WTC11 (cell line): ENCODE data around the gene FAM53B. TPM values are rescaled to one million over a fixed set of nuclear protein-coding genes. Genes with fewer than 3 reads are reported as not detected.

Source experiments
- ATAC-seq: fragments of 200-7000 bp; cut with Tn5 transposase; 2 replicates; pipeline ENCODE4 v1.10.0; 2021; ENCODE audit warnings: mild to moderate bottlenecking, moderate library complexity
- CTCF ChIA-PET: fragments of 300-600 bp; sonication (Branson Sonifier 250); formaldehyde crosslinking; loops from one replicate; lab custom pipeline; 2021; ENCODE audit warnings: antibody characterized with exemption; lab: Charles Lee
- POLR2A ChIA-PET: fragments of 350-600 bp; sonication (Branson Sonifier 250); formaldehyde crosslinking; loops from one replicate; lab custom pipeline; 2021; ENCODE audit warnings: antibody characterized with exemption; lab: Charles Lee
- DNase-seq: peaks from one replicate; pipeline ENCODE4 v3.0.0; 2021; ENCODE audit warnings: low spot score
- H3K27ac Mint-ChIP-seq: 2 replicates; pipeline ENCODE4 v1.8.0; 2021; ENCODE audit warnings: mixed read lengths
- H3K27me3 Mint-ChIP-seq: 2 replicates; pipeline ENCODE4 v1.8.0; 2021; ENCODE audit warnings: low read depth, mild to moderate bottlenecking, moderate library complexity, mixed read lengths
- H3K36me3 Mint-ChIP-seq: 2 replicates; pipeline ENCODE4 v1.8.0; 2021; ENCODE audit warnings: mixed read lengths
- H3K4me1 Mint-ChIP-seq: 2 replicates; pipeline ENCODE4 v1.8.0; 2022; ENCODE audit warnings: mixed read lengths
- H3K4me3 Mint-ChIP-seq: 2 replicates; pipeline ENCODE4 v1.8.0; 2021; ENCODE audit warnings: mild to moderate bottlenecking, moderate library complexity, mixed read lengths
- H3K9me3 Mint-ChIP-seq: 2 replicates; pipeline ENCODE4 v1.8.0; 2021; ENCODE audit warnings: mixed read lengths
- AFF4 ChIP-seq: sonication (generic); formaldehyde crosslinking; IDR thresholded peaks from 2 replicates; pipeline ENCODE4 v1.8.1; 2023; ENCODE audit warnings: mild to moderate bottlenecking, missing genetic modification reagents, borderline replicate concordance
- ETV6 ChIP-seq: sonication (generic); formaldehyde crosslinking; IDR thresholded peaks from 2 replicates; pipeline ENCODE4 v1.8.1; 2022; ENCODE audit warnings: mild to moderate bottlenecking, missing genetic modification reagents
- GABPB1 ChIP-seq: sonication (generic); formaldehyde crosslinking; IDR thresholded peaks from 2 replicates; pipeline ENCODE4 v1.8.1; 2023; ENCODE audit warnings: mild to moderate bottlenecking, missing genetic modification reagents
- GRHL2 ChIP-seq: fragments of 250-450 bp; sonication (Bioruptor Pico); IDR thresholded peaks from 2 replicates; pipeline ENCODE4 v1.8.0; 2022; ENCODE audit warnings: mild to moderate bottlenecking, moderate library complexity; ENCODE audit not compliant: insufficient replicate concordance, severe bottlenecking
- PREB ChIP-seq: sonication (generic); formaldehyde crosslinking; IDR thresholded peaks from 2 replicates; pipeline ENCODE4 v1.8.1; 2022; ENCODE audit warnings: mild to moderate bottlenecking, missing genetic modification reagents, moderate library complexity, borderline replicate concordance
- TCF7 ChIP-seq: sonication (generic); formaldehyde crosslinking; IDR thresholded peaks from 2 replicates; pipeline ENCODE4 v1.8.0; 2022; ENCODE audit warnings: mild to moderate bottlenecking, low read depth, missing genetic modification reagents, moderate library complexity
- ZBTB21 ChIP-seq: sonication (generic); formaldehyde crosslinking; IDR thresholded peaks from 2 replicates; pipeline ENCODE4 v1.8.1; 2023; ENCODE audit warnings: mild to moderate bottlenecking, missing genetic modification reagents, borderline replicate concordance
- ZNF671 ChIP-seq: fragments of 250-450 bp; sonication (Bioruptor Pico); IDR thresholded peaks from 2 replicates; pipeline ENCODE4 v1.8.0; 2021; ENCODE audit warnings: mild to moderate bottlenecking
- total RNA-seq: library from RNA; stranded (reverse); gene quantifications from 3 replicates; pipeline ENCODE4 v1.2.3, GENCODE V29; 2021
- TF ChIP-seq, protein P1 (sequence below): sonication (generic); formaldehyde crosslinking; IDR thresholded peaks from 2 replicates; pipeline ENCODE4 v1.8.1; 2022; ENCODE audit warnings: mild to moderate bottlenecking, moderate library complexity, missing genetic modification reagents
- TF ChIP-seq, protein P2 (sequence below): fragments of 200-600 bp; IDR thresholded peaks from 2 replicates; pipeline ENCODE4 v1.8.0; 2022; ENCODE audit warnings: antibody characterized with exemption
- TF ChIP-seq, protein P3 (sequence below): sonication (generic); formaldehyde crosslinking; IDR thresholded peaks from 2 replicates; pipeline ENCODE4 v1.8.1; 2023; ENCODE audit warnings: mild to moderate bottlenecking, missing genetic modification reagents

The FAM53B gene
- total RNA-seq, 1 experiment from 2014 or later: 21.3 TPM

- H3K27me3 Mint-ChIP-seq: no peaks in the 10 kb centered on the region
- peaks cover 14% of the 10 kb centered on the region for H3K4me1 Mint-ChIP-seq
- H3K4me3 Mint-ChIP-seq: no peak overlapping the region
- H3K27ac Mint-ChIP-seq: no peak overlapping the region
- TF ChIP-seq GRHL2 (CRISPR knock-in tag): no peak
- TF ChIP-seq, protein P1, sequence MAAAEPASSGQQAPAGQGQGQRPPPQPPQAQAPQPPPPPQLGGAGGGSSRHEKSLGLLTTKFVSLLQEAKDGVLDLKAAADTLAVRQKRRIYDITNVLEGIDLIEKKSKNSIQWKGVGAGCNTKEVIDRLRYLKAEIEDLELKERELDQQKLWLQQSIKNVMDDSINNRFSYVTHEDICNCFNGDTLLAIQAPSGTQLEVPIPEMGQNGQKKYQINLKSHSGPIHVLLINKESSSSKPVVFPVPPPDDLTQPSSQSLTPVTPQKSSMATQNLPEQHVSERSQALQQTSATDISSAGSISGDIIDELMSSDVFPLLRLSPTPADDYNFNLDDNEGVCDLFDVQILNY (CRISPR knock-in tag): no peak
- TF ChIP-seq ETV6 (CRISPR knock-in tag): no peak
- no peak for TF ChIP-seq TCF7 (CRISPR knock-in tag)
- TF ChIP-seq, all 79 proteins: peak for 0
- CTCF ChIA-PET: interaction anchor here (0.8 to 1.6 kb wide), 5 partner anchors 12 to 121 kb away, joined by 3 to 6 read pairs (median 3); no protein-coding TSS in a partner anchor
- ATAC-seq (no peak), DNase-seq (no peak)
- Mint-ChIP-seq H3K36me3 (no peaks in the 10 kb centered on the region), H3K9me3 (no peaks in the 10 kb centered on the region)
- POLR2A ChIA-PET: no interaction called here
Measured at GRCh38 chr10:124619802-124620490, 124.2 kb downstream of the FAM53B start.

DNA sequence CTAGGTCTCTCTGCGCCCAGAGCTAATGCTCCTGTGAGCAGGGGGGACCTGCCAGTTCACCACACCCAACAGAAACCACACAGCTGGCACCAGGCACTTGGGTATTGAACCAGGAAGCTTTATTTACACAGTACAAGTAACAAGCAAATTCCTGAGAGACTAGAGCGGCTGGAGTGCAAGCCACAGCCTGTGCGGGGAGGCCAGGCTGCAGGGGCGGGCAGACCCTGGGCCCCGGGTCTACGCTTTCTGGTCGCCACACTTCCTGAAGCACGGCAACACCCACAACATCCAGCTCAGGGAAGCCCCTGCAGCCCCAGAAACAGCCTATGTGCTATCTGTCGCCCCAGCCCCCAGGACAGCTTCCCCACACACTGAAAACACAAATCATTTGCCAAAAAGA is 125.0 kb downstream of the FAM53B start:
- H3K4me3 Mint-ChIP-seq: no peak overlapping the region
- DNase-seq (no peak), ATAC-seq (no peak)
- H3K9me3 Mint-ChIP-seq: no peaks in the 10 kb centered on the region
- H3K36me3 Mint-ChIP-seq: no peaks in the 10 kb centered on the region
- ChIA-PET POLR2A (no interaction called here), CTCF (interaction anchor here (0.8 to 1.6 kb wide), 2 partner anchors 13 to 122 kb away, joined by 3 to 4 read pairs; no protein-coding TSS in a partner anchor)
- H3K4me1 Mint-ChIP-seq: peaks cover 13% of the 10 kb centered on the region
- no peak for TF ChIP-seq GABPB1
- TF ChIP-seq ZBTB21 (CRISPR knock-in tag): no peak
- TF ChIP-seq ZNF671 (CRISPR knock-in tag): no peak
- TF ChIP-seq, protein P2, sequence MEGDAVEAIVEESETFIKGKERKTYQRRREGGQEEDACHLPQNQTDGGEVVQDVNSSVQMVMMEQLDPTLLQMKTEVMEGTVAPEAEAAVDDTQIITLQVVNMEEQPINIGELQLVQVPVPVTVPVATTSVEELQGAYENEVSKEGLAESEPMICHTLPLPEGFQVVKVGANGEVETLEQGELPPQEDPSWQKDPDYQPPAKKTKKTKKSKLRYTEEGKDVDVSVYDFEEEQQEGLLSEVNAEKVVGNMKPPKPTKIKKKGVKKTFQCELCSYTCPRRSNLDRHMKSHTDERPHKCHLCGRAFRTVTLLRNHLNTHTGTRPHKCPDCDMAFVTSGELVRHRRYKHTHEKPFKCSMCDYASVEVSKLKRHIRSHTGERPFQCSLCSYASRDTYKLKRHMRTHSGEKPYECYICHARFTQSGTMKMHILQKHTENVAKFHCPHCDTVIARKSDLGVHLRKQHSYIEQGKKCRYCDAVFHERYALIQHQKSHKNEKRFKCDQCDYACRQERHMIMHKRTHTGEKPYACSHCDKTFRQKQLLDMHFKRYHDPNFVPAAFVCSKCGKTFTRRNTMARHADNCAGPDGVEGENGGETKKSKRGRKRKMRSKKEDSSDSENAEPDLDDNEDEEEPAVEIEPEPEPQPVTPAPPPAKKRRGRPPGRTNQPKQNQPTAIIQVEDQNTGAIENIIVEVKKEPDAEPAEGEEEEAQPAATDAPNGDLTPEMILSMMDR: no peak
- TF ChIP-seq, protein P3, sequence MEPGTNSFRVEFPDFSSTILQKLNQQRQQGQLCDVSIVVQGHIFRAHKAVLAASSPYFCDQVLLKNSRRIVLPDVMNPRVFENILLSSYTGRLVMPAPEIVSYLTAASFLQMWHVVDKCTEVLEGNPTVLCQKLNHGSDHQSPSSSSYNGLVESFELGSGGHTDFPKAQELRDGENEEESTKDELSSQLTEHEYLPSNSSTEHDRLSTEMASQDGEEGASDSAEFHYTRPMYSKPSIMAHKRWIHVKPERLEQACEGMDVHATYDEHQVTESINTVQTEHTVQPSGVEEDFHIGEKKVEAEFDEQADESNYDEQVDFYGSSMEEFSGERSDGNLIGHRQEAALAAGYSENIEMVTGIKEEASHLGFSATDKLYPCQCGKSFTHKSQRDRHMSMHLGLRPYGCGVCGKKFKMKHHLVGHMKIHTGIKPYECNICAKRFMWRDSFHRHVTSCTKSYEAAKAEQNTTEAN: no peak
- TF ChIP-seq PREB: no peak
- no peak for TF ChIP-seq AFF4 (CRISPR knock-in tag)
- H3K27ac Mint-ChIP-seq: 0 out of 2 replicates have a peak overlapping the region, but pooled peaks have one; percentile 36
- H3K27me3 Mint-ChIP-seq: no peaks in the 10 kb centered on the region
